Activated CD4-positive, alpha-beta T cell treated with anti-CD3 and anti-CD28 coated beads, Interleukin-10, Interleukin-2, amounts not matched to agents 100 ng/mL and 50 ng/mL, durations not matched to agents 16 hours and 8 hours (primary cell): ENCODE data around the gene CDC6.

ENCODE experiments used
- DNase-seq: peaks from one replicate; pipeline ENCODE4 v3.0.0-alpha.2; 2020

CDC6 gene

DNA sequence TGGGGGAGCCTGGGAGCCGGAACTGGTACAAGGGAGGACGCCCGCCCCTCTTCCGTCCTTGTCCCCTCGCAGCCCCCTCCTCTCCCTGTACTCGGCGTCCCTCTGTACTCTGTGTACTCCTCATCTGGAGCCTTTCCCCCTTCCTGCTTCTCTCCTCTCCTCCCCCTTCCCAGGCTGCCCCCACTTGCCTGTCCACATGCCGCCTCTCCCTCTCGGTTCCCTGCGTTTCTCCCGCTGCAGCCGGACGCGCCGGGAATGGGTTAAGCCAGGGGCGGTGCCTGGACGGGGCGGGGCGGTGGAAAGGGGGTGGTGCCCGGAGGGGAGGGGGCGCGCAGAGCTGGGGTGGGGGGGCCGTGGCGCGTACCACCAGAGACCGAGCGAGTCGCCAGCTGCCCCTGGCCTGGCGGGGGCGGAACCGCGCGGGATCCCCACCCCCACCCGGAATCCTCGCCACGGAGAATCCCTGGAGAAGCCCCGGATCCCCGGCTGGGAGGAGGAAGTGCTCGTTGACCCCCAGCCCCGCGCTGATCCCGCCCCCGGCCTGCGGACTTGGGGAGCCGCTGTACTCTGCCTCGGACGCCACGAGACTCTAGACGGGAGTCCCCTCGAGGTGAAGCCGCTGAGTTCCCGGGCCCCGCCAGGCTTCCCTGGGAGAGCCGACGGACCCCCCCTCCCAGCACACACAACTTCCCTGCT, 54.3 kb downstream of the CDC6 start:
- DNase-seq = no peak

DNA sequence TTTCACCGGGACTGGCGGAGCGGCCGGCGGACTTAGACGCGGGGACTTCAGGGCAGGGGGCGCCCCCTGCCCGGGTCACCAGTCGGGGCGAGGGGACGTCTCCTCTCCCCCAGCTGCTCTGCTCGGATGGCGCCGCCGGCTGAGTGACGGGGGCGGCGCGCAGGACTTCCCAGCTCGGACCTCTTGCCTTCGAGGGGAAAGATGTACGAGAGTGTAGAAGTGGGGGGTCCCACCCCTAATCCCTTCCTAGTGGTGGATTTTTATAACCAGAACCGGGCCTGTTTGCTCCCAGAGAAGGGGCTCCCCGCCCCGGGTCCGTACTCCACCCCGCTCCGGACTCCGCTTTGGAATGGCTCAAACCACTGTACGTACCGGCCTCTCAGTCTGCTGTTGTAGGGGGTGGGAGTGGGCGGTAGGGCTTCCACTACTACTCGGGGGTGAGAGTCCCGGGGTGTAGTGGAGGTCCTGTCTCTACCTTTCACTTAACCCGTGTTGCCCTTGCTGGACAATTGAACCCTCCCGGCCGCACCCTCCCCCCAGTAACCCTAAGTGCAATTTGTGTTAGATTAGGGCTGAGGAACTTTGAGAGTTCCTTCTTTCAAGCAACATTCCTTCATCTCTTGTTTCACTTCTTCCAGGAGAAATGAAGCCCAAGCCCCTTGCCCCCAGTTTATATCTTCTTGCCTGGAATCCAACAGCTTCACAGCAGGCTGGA, 55.0 kb downstream of the CDC6 start:
- DNase-seq = no peak

DNA sequence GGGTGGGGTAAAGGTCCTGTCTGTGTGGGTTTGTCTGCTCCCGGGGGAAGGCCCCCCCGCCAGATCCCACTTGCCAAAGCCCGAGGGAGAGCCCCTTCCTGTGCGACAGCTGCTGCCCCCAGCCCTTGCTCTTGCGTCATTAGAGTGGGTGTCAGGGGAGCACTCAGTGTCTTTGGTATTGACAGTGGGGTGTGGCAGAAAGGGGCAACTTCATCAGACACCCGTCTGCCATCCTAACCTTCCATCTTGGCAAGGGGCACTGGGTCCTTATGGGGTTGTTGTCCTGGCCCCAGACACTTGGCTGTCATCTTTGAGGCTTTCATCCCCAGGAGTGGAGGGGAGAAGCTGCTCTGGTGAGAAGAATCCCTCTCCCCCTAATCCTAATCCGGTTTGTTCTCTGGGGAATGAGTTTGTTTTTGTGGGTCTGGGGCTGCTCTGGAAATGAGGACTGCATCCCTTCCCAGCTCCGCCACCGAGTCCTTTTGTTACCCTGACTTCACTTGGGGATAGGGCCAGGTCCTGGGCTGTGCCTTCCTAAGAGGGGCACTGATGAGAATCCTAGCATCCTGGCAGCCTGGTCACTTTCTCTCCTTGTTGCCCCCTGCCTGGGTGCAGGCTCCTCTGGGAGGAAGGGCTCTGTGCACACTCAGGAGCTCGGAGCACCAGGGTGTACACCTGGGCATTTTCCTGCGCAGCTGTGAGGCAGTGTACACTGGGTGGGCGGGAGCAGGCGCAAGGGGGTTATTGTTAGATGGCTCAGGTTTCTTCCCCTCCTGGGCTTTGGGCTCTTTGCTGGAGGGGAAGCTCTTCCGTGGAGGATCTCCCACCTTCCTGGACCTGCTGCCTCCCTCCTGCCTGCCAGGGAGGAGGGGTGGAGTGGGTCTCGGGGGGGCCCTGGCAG, 55.8 kb downstream of the CDC6 start:
- no peak for DNase-seq

DNA sequence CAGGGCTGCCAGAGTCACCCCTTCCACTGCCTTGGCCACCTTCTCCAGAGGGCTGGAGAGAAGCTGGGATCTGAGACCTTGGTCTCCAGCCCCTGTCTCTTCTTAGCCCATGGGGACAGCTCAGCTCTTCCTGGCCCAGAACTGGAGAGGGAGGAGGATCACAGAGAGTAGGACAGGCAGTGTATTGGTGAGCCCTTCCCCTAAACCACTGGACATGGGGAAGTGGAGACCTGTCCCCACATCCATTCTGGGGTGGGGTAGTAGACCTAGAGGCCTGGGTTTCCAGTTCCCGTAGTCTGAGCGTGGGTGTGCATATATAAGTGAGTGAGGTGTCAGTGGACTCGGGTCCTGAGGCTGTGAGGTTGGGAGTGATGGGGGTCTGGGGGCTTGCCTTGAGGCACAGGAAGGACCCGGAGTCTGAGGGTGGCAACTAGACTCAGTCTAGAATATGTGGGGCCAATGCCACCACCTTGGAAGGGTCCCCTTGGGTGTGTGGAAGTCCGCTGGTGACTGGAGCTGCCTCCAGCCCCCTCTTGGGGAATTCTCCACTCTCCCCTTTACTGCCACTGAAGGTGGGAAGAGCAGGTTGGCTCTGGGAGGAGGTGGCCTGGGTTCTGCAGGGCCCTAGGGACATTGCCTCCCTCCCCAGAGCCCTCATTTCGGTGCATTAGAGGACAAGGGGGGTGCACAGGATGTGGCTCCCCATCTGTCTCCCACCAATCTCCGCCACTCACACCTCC, 56.9 kb downstream of the CDC6 start:
- no peak for DNase-seq

DNA sequence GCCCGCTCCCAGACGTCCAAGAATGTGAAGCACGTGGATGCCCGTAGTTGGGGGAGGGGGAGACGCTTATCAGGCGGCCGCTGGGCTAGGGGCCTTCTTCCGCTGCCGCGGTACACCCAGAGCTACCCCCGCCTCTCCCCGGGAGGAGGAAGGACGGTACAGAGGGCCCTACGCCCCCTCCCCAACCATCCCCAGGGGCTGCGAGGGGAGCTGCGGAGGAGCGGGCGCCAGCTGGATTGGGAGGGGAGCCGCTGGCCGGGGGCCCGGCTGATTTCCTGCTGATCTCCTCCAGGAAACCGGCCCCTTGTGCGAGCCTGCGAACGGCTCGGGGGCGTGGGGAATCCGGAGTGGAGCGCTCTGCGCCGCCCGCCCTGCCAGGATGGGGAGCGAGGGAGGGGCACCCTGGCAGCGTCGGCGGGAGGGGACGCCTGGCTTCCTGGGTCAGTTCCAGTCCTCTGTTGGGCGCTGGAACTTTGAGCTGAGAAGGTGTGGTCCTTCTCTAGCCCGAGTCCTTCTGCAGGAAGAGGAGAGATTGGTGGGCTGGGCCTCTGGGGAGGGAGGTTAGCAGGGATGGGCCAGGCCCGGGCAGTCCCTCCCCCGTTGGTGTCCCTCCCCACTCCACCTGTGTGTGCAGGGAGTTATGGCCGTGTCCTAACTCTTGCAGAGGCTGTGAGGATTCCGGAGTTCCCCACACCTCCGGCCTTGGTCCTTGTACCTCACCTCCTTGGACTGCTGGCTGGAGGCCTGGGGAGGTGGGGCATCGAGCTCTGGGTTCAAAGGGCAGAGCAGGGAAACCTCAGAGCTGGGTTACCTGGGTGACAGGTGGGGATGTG, 57.7 kb downstream of the CDC6 start:
- DNase-seq = no peak

DNA sequence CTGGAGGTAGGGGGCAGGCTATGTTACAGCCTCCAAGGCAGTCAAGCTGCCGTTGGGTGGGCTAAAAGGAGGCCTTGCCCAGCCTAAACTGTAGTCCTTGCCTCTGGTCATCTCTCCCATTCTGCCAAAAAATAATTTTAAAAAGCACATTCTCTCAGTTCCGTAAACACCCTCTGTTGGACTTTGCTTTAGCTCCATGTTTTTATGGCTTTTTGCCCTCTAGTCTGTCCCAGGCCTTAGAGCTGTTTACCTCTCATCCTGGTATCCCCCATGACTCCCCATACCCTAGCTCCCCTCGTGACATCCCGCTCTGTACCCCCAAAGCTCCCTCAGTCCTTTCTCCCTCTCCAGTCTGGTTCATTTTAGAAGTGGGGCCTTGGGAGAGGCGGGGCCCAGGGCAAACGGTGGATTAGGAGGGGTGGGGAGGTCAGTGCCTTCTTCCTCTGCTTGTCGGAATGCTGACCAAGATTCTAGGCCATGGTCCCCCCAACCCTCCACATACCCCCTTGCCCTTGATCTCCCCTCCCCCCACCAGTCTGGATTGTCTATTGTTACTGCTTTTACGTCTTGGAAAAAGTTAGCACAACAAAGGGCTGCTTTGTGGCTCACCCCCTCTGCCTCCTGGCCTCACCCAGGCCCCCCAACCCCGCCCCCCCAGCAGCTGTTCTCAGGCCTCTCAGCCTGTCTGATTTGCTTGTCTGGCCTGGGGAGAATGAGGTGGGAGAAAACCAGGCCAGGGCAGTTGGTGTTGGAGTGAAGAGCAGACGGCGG, 58.5 kb downstream of the CDC6 start:
- no peak for DNase-seq

DNA sequence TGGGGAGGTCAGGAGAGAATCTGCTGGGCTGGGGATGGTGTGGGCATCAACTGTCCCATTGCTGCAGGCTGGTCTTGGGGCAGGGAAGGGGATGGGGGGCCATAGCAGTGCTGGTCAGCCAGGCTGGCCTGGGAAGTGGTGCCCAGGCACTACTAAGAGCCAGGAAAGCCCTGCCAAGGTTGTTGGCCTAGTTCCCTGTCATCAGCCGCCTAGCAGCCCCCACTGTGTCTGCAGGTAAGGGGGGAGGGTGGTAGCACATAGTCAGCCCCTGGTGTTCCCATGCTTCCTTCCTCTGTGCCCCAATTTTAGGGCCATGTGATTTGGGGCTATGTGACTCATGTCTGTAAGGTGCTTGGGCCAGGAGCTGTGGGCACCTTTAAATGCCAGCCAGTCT, 59.1 kb downstream of the CDC6 start:
- no peak for DNase-seq

DNA sequence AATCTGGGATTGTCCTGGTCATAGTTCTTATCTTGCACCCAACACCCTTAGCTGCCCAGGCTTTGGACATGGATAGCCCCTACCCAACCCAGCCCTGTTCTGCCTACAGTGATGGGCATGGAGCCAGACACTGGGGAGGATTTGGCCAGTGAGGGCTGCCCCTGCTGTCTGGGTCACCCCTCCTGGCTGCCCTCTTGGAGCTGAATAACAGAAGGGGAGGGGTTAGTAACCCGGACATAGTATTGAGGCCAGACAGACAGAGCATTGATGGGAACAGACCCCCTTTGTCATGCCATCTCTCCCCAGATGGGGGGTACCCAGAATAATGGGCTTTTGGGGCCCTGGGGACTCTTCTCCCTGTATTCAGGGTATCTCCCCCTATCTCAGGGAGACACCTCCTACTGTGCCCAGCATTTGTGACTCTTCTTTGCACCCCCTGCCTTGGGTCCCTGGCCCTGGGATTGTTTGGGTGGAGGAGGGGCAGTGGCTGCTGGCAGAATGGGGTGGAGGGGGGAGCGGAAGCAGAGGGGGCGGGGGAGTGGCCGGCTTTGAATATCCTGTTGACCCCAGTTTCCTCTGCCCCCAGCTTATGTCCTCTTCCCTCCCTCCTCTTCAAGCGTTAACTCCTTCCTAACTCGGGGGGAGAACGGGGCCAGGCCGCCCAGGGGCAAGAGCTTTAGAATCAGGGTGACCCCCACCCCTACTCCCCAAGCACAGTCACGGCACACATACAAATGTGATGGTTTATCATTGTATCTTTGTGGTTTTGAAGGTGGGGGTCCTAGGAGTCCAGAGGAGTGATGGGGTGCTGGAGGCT, 59.8 kb downstream of the CDC6 start:
- DNase-seq = no peak

DNA sequence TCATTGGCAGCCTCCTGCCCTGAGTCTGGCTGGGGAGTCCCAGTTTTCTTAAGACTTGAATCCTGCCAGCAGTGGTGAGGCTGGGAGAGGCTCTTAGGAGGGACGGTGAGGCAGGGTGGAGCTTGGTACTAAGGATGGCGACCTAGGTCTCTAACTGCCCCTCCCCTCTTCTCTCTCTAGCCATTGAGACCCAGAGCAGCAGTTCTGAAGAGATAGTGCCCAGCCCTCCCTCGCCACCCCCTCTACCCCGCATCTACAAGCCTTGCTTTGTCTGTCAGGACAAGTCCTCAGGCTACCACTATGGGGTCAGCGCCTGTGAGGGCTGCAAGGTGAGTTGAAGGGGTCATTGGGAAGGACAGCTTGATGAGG, 60.4 kb downstream of the CDC6 start:
- no peak for DNase-seq

DNA sequence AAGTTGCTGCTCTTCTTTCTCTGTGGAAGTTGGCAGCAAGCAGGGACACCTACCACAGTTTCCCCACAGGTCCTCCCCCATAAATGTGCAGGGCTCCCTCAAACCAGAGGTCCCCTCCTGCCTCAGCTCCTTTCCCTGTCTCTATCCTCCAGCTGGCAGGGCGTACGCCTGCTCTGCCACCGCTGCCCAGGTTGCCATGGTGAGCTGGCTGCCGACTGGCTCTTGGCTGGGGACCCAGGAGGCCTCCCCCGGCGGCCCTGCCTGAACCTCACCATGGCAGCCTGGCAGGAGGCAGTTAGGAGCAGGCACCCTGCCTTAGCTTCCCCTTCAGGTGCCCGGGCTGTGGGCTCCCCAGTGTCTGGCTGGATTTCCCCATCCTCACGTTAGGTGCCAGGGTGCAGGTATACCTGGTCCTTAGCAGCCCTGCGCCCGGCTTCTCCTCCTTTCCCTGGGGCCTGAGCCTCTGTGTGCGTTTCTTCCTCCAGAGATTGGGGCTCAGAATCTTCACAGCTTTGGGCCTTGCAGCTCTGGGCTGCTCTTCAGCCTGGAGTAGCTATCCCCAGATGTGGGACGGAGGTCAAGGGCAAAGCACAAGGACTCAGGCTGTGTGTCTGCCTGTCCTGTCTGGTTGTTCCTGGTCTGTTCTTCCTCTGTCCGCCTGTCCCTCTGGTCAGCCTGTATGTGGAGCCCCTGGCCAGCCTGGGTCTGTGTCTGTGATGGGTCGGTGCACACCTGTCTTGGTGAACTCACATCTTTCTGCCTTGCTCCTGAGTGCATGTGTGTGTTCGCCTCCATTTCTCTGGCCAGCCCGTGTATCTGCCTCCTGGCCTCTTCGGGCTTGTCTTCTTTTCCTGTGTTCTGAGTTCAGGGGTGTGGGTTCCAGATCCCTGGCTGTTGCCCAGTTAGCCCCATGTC, 61.1 kb downstream of the CDC6 start:
- no peak for DNase-seq

DNA sequence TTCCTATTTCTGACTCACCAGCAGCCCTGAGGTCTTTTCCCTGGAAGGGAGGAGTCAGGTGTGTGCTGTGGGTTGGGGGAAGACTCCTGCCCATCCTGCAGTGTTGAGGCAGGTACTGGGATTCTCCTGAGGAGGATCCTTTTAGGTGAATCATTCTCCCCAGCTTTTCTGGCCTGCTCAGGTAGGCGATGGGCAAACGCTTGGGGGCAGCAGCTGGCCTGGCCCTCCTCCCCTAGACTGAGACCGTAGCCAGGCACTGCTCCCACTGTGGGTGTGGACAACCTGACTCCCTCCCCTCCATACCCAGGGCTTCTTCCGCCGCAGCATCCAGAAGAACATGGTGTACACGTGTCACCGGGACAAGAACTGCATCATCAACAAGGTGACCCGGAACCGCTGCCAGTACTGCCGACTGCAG, 61.8 kb downstream of the CDC6 start:
- DNase-seq = no peak

DNA sequence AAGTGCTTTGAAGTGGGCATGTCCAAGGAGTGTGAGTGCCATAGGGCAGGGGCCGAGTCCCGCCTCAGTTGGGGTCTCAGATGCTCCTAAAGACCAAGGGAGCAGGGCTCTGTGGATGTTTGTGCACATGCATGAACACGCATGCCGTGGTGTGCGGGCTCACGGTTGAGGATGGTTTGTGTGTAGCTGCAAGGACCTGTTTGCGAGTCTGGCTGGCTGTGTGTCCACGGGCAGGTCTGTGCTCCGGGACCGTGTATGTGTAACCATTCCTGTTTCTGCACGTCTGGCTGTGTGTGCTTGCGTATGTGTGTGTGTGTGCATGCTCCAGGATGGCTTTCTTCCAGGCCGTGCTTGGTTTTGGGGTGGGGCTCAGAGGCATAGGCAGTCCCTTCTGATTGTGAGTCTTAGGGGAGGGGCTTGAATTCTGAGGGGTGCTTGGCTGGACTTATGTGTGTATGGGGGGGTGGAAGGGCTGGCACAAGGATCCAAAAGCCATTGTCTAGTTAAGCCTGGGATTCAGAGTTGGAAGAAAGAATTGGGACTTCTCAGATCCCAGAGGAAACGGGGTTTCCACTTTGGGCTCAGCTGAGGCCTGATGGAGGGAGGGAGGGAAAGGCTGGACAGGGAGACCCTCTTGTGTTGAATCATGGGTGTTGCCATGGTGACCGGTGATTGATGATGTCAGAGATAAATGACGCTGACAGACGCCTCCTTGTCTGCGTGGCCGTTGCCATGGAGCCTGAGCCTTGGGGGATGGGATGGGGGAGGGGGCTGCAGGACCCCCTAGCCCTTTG, 62.4 kb downstream of the CDC6 start:
- no peak for DNase-seq

DNA sequence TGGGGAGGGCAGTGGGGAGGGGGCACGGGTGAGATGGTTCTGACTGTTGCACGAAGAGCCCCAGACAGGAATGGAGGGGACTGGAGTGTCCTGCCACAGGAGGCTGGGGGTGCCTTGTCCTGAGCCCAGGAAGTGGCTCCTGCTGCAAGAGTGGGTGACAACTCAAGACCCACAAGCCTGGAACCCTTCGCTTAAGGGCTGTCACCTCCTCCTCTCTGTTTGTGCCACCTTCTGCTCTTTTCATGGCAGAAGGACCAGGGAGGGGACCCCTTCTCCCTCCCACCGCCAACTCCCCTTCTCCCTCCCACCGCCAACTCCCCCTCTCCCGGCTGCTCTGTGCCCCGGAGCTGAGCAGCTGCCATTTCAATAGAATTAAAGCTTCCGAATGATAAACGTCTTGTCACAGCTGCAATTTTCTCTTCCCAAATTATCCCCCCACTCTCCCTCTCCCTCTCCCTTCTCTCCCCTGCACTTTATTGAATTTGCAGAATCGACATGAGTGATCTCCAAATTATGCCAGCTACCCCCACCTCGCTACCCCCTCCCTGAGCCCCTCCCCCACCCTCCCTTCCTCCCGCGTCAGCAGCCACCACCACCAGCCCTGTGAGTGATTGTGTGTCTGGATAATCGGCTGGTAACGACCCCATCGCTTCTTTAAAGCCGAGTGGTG, 63.1 kb downstream of the CDC6 start:
- DNase-seq = no peak

DNA sequence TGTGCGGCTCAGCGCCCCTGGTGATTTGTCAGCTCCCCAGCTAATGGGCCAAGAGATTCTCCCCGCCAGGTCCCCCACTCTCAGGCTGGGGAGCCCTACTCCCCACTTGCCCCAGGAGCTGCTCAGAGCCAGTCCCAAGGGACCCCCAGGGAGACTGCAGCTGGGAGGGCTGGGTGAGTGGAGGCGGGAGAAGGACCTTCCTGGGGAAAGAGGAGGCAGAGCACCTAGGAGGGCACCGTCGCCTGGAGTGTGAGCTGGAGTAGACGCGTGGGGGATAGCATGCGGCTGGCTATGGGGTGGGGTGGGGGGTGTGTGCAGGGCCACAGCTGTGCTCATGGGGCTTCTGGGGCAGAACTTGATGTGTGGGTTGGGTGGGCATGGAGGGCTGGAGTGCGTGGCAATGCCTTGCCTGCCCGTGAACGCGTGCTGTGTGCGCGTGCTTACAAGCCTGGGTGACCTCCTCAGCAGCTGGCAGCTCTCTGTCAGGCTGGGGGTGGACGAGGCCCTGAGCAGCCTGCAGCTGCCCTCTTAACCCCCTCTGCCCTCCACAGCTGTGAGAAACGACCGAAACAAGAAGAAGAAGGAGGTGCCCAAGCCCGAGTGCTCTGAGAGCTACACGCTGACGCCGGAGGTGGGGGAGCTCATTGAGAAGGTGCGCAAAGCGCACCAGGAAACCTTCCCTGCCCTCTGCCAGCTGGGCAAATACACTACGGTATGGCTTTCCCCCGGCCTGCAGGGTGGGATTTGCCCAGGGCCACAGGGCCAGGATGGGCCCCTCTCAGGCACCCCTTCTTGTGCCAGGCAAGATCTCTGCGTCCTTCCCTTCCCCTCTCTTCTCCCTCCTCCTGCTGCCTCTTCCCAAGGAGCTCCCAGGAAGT, 63.9 kb downstream of the CDC6 start:
- DNase-seq = no peak

DNA sequence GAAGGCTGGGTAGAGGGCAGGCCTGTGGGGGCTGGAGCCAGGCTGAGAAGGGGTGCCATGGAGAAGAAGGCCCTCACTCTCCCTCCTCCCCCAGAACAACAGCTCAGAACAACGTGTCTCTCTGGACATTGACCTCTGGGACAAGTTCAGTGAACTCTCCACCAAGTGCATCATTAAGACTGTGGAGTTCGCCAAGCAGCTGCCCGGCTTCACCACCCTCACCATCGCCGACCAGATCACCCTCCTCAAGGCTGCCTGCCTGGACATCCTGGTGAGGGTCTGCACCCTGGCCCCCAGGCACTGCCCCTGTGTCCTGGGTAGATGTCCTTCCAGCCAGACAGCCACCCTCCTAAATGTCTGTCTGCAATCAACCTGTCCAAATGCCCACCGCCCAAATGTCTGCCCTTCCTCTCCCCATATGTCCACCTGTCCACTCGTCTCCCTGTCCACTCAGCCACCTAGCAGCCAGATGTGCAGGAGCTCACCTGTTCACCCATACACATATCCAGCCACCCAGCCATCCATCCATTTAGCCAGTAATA, 64.6 kb downstream of the CDC6 start:
- no peak for DNase-seq

DNA sequence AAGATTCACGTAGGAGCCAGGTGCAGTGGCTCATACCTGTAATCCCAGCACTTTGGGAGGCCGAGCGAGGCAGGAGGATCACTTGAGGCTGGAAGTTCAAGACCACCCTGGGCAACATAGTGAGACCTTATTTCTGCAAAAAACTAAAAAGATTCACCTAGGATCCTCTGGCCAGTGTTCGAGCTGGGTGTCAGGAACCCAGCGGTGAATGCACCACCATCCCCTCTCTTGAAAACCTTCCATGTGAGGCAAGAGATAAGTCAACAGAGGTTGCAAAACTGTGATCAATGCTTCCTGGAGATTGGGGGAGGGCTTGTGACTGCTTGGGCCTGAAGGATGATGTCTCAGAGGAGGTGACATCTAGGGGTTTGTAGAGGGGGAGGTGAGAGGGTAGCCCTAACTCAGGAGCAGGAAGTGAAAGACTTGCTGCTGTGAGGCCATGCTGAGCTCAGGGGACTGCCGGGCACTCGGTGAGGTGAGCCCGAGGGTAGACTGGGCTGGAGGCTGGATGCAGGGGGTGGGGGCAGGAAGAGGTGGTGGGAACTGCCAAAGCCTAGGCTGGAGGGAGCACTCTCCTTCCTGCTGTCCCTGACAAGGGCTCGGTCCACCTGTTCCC, 65.2 kb downstream of the CDC6 start:
- no peak for DNase-seq
